HepG2 (cell line): ENCODE measurements around the gene CREBRF. TPM values are rescaled to one million over a fixed set of nuclear protein-coding genes. Genes with fewer than 3 reads are reported as not detected.

ENCODE experiments used
- ATAC-seq: fragments of 200-7000 bp; cut with Tn5 transposase; 3 replicates; pipeline ENCODE4 v1.9.1; 2020; ENCODE audit warnings: mild to moderate bottlenecking, moderate library complexity
- BruUV-seq: library from RNA; stranded (reverse); fragments of 400-500 nt; replicated peaks from 2 replicates; lab custom pipeline; 2021; lab: Mats Ljungman, UMichigan
- CTCF ChIA-PET: fragments of 300-600 bp; formaldehyde crosslinking; extraction: SDS; loops from one replicate; lab custom pipeline; 2021; ENCODE audit warnings: low total read pairs, inconsistent platforms, low intra/inter-chr PET ratio; lab: Yijun Ruan, JAX
- POLR2A ChIA-PET: fragments of 350-600 bp; sonication (Branson Sonifier 250); formaldehyde crosslinking; loops from one replicate; lab custom pipeline; 2020; ENCODE audit warnings: antibody characterized with exemption, inconsistent platforms; lab: Yijun Ruan, JAX
- DNase-seq: peaks from one replicate; pipeline ENCODE4 v3.0.0-alpha.2; 2015; ENCODE audit warnings: low spot score
- FAIRE-seq: peaks from 3 replicates; lab custom pipeline; 2011; peaks lifted over from hg19 to GRCh38; lab: Jason Lieb, UNC
- H2AFZ ChIP-seq: one replicate; pipeline ENCODE4 v1.6.1; 2011; ENCODE audit warnings: low read length, inconsistent platforms
- H3K27ac ChIP-seq: fragments of 300-600 bp; 3 replicates; pipeline ENCODE4 v1.8.0; 2011; ENCODE audit warnings: mixed run types, mild to moderate bottlenecking, mixed read lengths, low read length, inconsistent platforms; ENCODE audit not compliant: insufficient read depth; ENCODE audit errors: extremely low read length
- H3K27me3 ChIP-seq, 2 experiments: fragments of 200-600 bp in 1 of 2; 2 replicates in 1 of 2; 3 replicates in 1 of 2; pipeline versions ENCODE4 v1.6.0 to v1.8.0; 2011; ENCODE audit warnings: low read length in 2 of 2, mild to moderate bottlenecking in 2 of 2, moderate library complexity in 2 of 2, inconsistent platforms in 1 of 2; ENCODE audit not compliant: insufficient read depth in 2 of 2, control insufficient read depth in 1 of 2
- H3K36me3 ChIP-seq, 2 experiments: fragments of 200-600 bp in 1 of 2; replicated peaks in 1 of 2; 2 replicates in 1 of 2; 3 replicates in 1 of 2; pipeline versions ENCODE4 v1.5.1 to v1.8.0; 2011; ENCODE audit warnings: low read length in 2 of 2, inconsistent platforms in 1 of 2; ENCODE audit not compliant: insufficient read depth in 2 of 2, control insufficient read depth in 1 of 2
- H3K4me1 ChIP-seq: 2 replicates; pipeline ENCODE4 v1.5.1; 2012; ENCODE audit warnings: low read length, inconsistent platforms; ENCODE audit not compliant: insufficient read depth
- H3K4me2 ChIP-seq: 2 replicates; pipeline ENCODE4 v1.6.0; 2011; ENCODE audit warnings: low read depth, low read length, inconsistent platforms
- H3K4me3 ChIP-seq, 3 experiments: fragments of 200-600 bp in 1 of 3; sonication (generic), shearing (Covaris generic) in 1 of 3; replicated peaks in 1 of 3; 2 replicates each; pipeline ENCODE4 v1.5.1; 2011 to 2016; ENCODE audit warnings: low read length in 3 of 3, inconsistent platforms in 2 of 3, low read depth in 2 of 3, mild to moderate bottlenecking in 2 of 3, control low read depth in 1 of 3, mixed read lengths in 1 of 3; ENCODE audit not compliant: insufficient read depth in 1 of 3
- H3K79me2 ChIP-seq: one replicate; pipeline ENCODE4 v1.6.1; 2011; ENCODE audit warnings: low read length, inconsistent platforms; ENCODE audit not compliant: insufficient read depth
- H3K9ac ChIP-seq: 2 replicates; pipeline ENCODE4 v1.6.0; 2011; ENCODE audit warnings: mild to moderate bottlenecking, low read depth, low read length, inconsistent platforms; ENCODE audit not compliant: insufficient read depth
- H3K9me3 ChIP-seq: 2 replicates; pipeline ENCODE4 v1.5.1; 2012; ENCODE audit warnings: mild to moderate bottlenecking, low read length
- H4K20me1 ChIP-seq: 2 replicates; pipeline ENCODE4 v1.6.0; 2011; ENCODE audit warnings: inconsistent platforms, mild to moderate bottlenecking, low read length, moderate library complexity; ENCODE audit not compliant: insufficient read depth
- ARNTL ChIP-seq: sonication (generic); formaldehyde crosslinking; IDR thresholded peaks from 2 replicates; pipeline ENCODE4 v1.4.0; 2020; ENCODE audit warnings: mild to moderate bottlenecking, missing genetic modification reagents
- ASH2L ChIP-seq: fragments of 300-600, 200-600 bp; sonication (generic); IDR thresholded peaks from 2 replicates; pipeline ENCODE4 v1.7.0; 2017; ENCODE audit warnings: low read depth, mild to moderate bottlenecking, moderate library complexity, mixed read lengths, low read length; ENCODE audit not compliant: insufficient read length
- CREM ChIP-seq, 2 experiments: sonication (generic) in 1 of 2; formaldehyde crosslinking in 1 of 2; IDR thresholded peaks; 2 replicates each; pipeline versions ENCODE4 v1.4.0 to v1.6.1; 2016 to 2020; ENCODE audit warnings: antibody characterized with exemption in 1 of 2, mild to moderate bottlenecking in 1 of 2, missing genetic modification reagents in 1 of 2
- IKZF1 ChIP-seq: fragments of 450-650 bp; IDR thresholded peaks from 2 replicates; pipeline ENCODE4 v1.7.1; 2016
- IRF2 ChIP-seq: IDR thresholded peaks from 2 replicates; pipeline ENCODE4 v1.6.1; 2018; ENCODE audit warnings: missing genetic modification reagents, missing compliant biosample characterization
- KDM3A ChIP-seq: IDR thresholded peaks from 2 replicates; pipeline ENCODE4 v1.6.1; 2018; ENCODE audit warnings: low read depth, missing compliant biosample characterization
- KLF11 ChIP-seq: IDR thresholded peaks from 2 replicates; pipeline ENCODE4 v1.6.1; 2016; ENCODE audit warnings: missing compliant biosample characterization
- MTF1 ChIP-seq: sonication (generic); formaldehyde crosslinking; IDR thresholded peaks from 2 replicates; pipeline ENCODE4 v1.5.0; 2020; ENCODE audit warnings: missing genetic modification reagents
- PAWR ChIP-seq: sonication (generic); formaldehyde crosslinking; IDR thresholded peaks from 2 replicates; pipeline ENCODE4 v1.4.0; 2020; ENCODE audit warnings: missing genetic modification reagents, mild to moderate bottlenecking, borderline replicate concordance
- SNAPC2 ChIP-seq: sonication (generic); formaldehyde crosslinking; IDR thresholded peaks from 2 replicates; pipeline ENCODE4 v1.8.1; 2022; ENCODE audit warnings: mild to moderate bottlenecking, missing genetic modification reagents
- TBX2 ChIP-seq: sonication (generic); formaldehyde crosslinking; IDR thresholded peaks from 2 replicates; pipeline ENCODE4 v1.5.0; 2020; ENCODE audit warnings: missing genetic modification reagents, mild to moderate bottlenecking, borderline replicate concordance
- ZFP36L2 ChIP-seq: sonication (generic); formaldehyde crosslinking; IDR thresholded peaks from 2 replicates; pipeline ENCODE4 v1.4.0; 2020; ENCODE audit warnings: missing genetic modification reagents
- ZSCAN12 ChIP-seq: sonication (generic); formaldehyde crosslinking; IDR thresholded peaks from 2 replicates; pipeline ENCODE4 v1.9.0; 2021; ENCODE audit warnings: mild to moderate bottlenecking, missing genetic modification reagents
- ZSCAN30 ChIP-seq: sonication (generic); formaldehyde crosslinking; IDR thresholded peaks from 2 replicates; pipeline ENCODE4 v1.5.0; 2020; ENCODE audit warnings: mild to moderate bottlenecking, missing genetic modification reagents
- WGBS: methylation state at CpG from one replicate; pipeline ENCODE4 v1.1.6; 2017; ENCODE audit warnings: low lambda C conversion rate; 5-methylcytosine and 5-hydroxymethylcytosine counted together
- in situ Hi-C: cut with HindIII; loops from 2 replicates; pipeline ENCODE4 v1.10.0; 2017; ENCODE audit warnings: low pct_unique_long_range_greater_than_20kb; ENCODE audit not compliant: extremely low pct_ligation_motif_present
- intact Hi-C: fragments of 100-400 bp; cut with micrococcal nuclease; formaldehyde crosslinking; loops from one replicate; pipeline ENCODE4 v1.10.0; 2022; ENCODE audit not compliant: unreplicated experiment
- polyA plus RNA-seq, 8 experiments: library from polyadenylated mRNA; depleted of rRNA in 3 of 8; stranded (reverse) in 7 of 8; unstranded in 1 of 8; fragments of >200 nt; fragmentation: Illumina TruSeq in 4 of 8; extraction: Trizol in 4 of 8; gene quantifications; 2 replicates each; pipeline versions ENCODE4 v1.2.1 to v1.2.3, GENCODE V29; 2011 to 2016; ENCODE audit warnings: low read depth in 4 of 8, missing spikeins in 1 of 8, mixed read lengths in 1 of 8; ENCODE audit not compliant: insufficient read depth in 1 of 8
- total RNA-seq, 5 experiments: library from RNA; depleted of rRNA; stranded (reverse); fragments of >200 nt; fragmentation: Illumina TruSeq; extraction: Trizol; gene quantifications; 2 replicates each; pipeline ENCODE4 v1.2.3, GENCODE V29; 2016; ENCODE audit warnings: low read depth in 1 of 5
- TF ChIP-seq, protein P1 (sequence below): sonication (generic); formaldehyde crosslinking; IDR thresholded peaks from 2 replicates; pipeline ENCODE4 v1.4.0; 2020; ENCODE audit warnings: mild to moderate bottlenecking, missing genetic modification reagents
- TF ChIP-seq, protein P2 (sequence below): sonication (generic); formaldehyde crosslinking; IDR thresholded peaks from 2 replicates; pipeline ENCODE4 v1.4.0; 2020; ENCODE audit warnings: missing genetic modification reagents, borderline replicate concordance
- TF ChIP-seq, protein P3 (sequence below): sonication (generic); formaldehyde crosslinking; IDR thresholded peaks from 2 replicates; pipeline ENCODE4 v1.4.0; 2020; ENCODE audit warnings: missing genetic modification reagents; ENCODE audit errors: not compliant biosample characterization

CREBRF gene
- total and polyA plus RNA-seq, 2 of the 13 experiments (the other 11 are each of a cell fraction or from before 2014, with no cell fraction given) = 4.5 to 10.2 TPM

GRCh38 chr5:173103411-173103810 is 47.3 kb downstream of the CREBRF start:
- ChIA-PET CTCF (no interaction called here), POLR2A (no interaction called here)
- H2AFZ ChIP-seq = no peak overlapping the region
- no peaks in the 10 kb centered on the region for H3K27me3 ChIP-seq
- in situ Hi-C loops = no loop called here
- 0 out of 5 replicates have a peak, but pooled peaks cover 0 to under 1% of the 10 kb centered on the region in 2 experiments for H3K36me3 ChIP-seq
- FAIRE-seq (no peak), ATAC-seq (no peak), DNase-seq (no peak)
- no peak overlapping the region for H3K4me2 ChIP-seq
- no peak overlapping the region for H3K4me3 ChIP-seq
- WGBS = 93% methylated on average over 1 of the region's 1 CpG
- intact Hi-C loops = no loop called here
- TF ChIP-seq PAWR (CRISPR knock-in tag) (no peak), IRF2 (CRISPR knock-in tag) (no peak), ZFP36L2 (CRISPR knock-in tag) (no peak), TBX2 (no peak), ASH2L (no peak), ZSCAN30 (CRISPR knock-in tag) (no peak), CREM (IDR thresholded peaks at IDR 0.05) (no peak), CREM (CRISPR knock-in tag; IDR thresholded peaks at IDR 0.05) (no peak), KLF11 (CRISPR knock-in tag) (no peak), KDM3A (CRISPR knock-in tag) (no peak), ZSCAN12 (CRISPR knock-in tag) (no peak), IKZF1 (no peak), MTF1 (CRISPR knock-in tag) (no peak), ARNTL (CRISPR knock-in tag) (no peak), SNAPC2 (CRISPR knock-in tag) (no peak)
- TF ChIP-seq, protein P1, sequence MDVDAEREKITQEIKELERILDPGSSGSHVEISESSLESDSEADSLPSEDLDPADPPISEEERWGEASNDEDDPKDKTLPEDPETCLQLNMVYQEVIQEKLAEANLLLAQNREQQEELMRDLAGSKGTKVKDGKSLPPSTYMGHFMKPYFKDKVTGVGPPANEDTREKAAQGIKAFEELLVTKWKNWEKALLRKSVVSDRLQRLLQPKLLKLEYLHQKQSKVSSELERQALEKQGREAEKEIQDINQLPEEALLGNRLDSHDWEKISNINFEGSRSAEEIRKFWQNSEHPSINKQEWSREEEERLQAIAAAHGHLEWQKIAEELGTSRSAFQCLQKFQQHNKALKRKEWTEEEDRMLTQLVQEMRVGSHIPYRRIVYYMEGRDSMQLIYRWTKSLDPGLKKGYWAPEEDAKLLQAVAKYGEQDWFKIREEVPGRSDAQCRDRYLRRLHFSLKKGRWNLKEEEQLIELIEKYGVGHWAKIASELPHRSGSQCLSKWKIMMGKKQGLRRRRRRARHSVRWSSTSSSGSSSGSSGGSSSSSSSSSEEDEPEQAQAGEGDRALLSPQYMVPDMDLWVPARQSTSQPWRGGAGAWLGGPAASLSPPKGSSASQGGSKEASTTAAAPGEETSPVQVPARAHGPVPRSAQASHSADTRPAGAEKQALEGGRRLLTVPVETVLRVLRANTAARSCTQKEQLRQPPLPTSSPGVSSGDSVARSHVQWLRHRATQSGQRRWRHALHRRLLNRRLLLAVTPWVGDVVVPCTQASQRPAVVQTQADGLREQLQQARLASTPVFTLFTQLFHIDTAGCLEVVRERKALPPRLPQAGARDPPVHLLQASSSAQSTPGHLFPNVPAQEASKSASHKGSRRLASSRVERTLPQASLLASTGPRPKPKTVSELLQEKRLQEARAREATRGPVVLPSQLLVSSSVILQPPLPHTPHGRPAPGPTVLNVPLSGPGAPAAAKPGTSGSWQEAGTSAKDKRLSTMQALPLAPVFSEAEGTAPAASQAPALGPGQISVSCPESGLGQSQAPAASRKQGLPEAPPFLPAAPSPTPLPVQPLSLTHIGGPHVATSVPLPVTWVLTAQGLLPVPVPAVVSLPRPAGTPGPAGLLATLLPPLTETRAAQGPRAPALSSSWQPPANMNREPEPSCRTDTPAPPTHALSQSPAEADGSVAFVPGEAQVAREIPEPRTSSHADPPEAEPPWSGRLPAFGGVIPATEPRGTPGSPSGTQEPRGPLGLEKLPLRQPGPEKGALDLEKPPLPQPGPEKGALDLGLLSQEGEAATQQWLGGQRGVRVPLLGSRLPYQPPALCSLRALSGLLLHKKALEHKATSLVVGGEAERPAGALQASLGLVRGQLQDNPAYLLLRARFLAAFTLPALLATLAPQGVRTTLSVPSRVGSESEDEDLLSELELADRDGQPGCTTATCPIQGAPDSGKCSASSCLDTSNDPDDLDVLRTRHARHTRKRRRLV (CRISPR knock-in tag) = no peak
- TF ChIP-seq, protein P2, sequence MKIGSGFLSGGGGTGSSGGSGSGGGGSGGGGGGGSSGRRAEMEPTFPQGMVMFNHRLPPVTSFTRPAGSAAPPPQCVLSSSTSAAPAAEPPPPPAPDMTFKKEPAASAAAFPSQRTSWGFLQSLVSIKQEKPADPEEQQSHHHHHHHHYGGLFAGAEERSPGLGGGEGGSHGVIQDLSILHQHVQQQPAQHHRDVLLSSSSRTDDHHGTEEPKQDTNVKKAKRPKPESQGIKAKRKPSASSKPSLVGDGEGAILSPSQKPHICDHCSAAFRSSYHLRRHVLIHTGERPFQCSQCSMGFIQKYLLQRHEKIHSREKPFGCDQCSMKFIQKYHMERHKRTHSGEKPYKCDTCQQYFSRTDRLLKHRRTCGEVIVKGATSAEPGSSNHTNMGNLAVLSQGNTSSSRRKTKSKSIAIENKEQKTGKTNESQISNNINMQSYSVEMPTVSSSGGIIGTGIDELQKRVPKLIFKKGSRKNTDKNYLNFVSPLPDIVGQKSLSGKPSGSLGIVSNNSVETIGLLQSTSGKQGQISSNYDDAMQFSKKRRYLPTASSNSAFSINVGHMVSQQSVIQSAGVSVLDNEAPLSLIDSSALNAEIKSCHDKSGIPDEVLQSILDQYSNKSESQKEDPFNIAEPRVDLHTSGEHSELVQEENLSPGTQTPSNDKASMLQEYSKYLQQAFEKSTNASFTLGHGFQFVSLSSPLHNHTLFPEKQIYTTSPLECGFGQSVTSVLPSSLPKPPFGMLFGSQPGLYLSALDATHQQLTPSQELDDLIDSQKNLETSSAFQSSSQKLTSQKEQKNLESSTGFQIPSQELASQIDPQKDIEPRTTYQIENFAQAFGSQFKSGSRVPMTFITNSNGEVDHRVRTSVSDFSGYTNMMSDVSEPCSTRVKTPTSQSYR = no peak
- TF ChIP-seq, protein P3, sequence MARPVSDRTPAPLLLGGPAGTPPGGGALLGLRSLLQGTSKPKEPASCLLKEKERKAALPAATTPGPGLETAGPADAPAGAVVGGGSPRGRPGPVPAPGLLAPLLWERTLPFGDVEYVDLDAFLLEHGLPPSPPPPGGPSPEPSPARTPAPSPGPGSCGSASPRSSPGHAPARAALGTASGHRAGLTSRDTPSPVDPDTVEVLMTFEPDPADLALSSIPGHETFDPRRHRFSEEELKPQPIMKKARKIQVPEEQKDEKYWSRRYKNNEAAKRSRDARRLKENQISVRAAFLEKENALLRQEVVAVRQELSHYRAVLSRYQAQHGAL (CRISPR knock-in tag) = no peak
- no peaks in the 10 kb centered on the region for H3K4me1 ChIP-seq
- H3K9me3 ChIP-seq = no peaks in the 10 kb centered on the region
- H3K9ac ChIP-seq = no peak overlapping the region
- no peak overlapping the region for H3K27ac ChIP-seq
- BruUV-seq = no TSS peak
- no peaks in the 10 kb centered on the region for H4K20me1 ChIP-seq
- H3K79me2 ChIP-seq = no peaks in the 10 kb centered on the region
